K562 (cell line): ENCODE results near the gene DPAGT1. TPM values are rescaled to one million over a fixed set of nuclear protein-coding genes. Genes with fewer than 3 reads are reported as not detected.

Source experiments
- AFF1 ChIP-seq, 2 experiments: fragments of 450-650 bp; IDR thresholded peaks; 2 replicates each; pipeline ENCODE4 v1.6.1; 2018; ENCODE audit warnings: mild to moderate bottlenecking in 2 of 2, low read depth in 1 of 2; ENCODE audit not compliant: partially characterized antibody in 2 of 2
- CBX1 ChIP-seq: sonication (generic); IDR thresholded peaks from 2 replicates; pipeline ENCODE4 v1.6.1; 2016; ENCODE audit warnings: antibody characterized with exemption, low read depth, mild to moderate bottlenecking
- CXXC5 ChIP-seq: fragments of 250-450 bp; sonication (Bioruptor Pico); IDR thresholded peaks from 2 replicates; pipeline ENCODE4 v1.8.0; 2022; ENCODE audit warnings: inconsistent platforms, mild to moderate bottlenecking, moderate library complexity
- ETS1 ChIP-seq: conservative IDR thresholded peaks from 2 replicates; pipeline ENCODE4 v1.6.1; 2011; ENCODE audit warnings: low read depth, mild to moderate bottlenecking, low read length; ENCODE audit not compliant: control insufficient read depth
- EWSR1 ChIP-seq: fragments of 450-650 bp; IDR thresholded peaks from 2 replicates; pipeline ENCODE4 v1.6.1; 2018; ENCODE audit warnings: borderline replicate concordance, mild to moderate bottlenecking, low read depth, moderate library complexity; ENCODE audit not compliant: partially characterized antibody
- FOXK1 ChIP-seq: sonication (generic); formaldehyde crosslinking; IDR thresholded peaks from 2 replicates; pipeline ENCODE4 v1.8.0; 2022; ENCODE audit warnings: missing genetic modification reagents, mild to moderate bottlenecking, borderline replicate concordance
- GABPB1 ChIP-seq: sonication (generic); formaldehyde crosslinking; IDR thresholded peaks from 2 replicates; pipeline ENCODE4 v1.8.0; 2022; ENCODE audit warnings: mild to moderate bottlenecking, missing genetic modification reagents
- GATA2 ChIP-seq: sonication (generic); formaldehyde crosslinking; IDR thresholded peaks from 2 replicates; pipeline ENCODE4 v1.4.0; 2020; ENCODE audit warnings: mild to moderate bottlenecking, missing genetic modification reagents
- HEY1 ChIP-seq: fragments of 250-450 bp; sonication (Bioruptor Pico); IDR thresholded peaks from 2 replicates; pipeline ENCODE4 v1.5.0; 2020; ENCODE audit warnings: mild to moderate bottlenecking, moderate library complexity, borderline replicate concordance
- KLF13 ChIP-seq: fragments of 450-650 bp; IDR thresholded peaks from 2 replicates; pipeline ENCODE4 v1.6.1; 2016; ENCODE audit warnings: missing genetic modification characterization, low read depth, mild to moderate bottlenecking, missing compliant biosample characterization, moderate library complexity, borderline replicate concordance
- MTF1 ChIP-seq: fragments of 250-450 bp; sonication (Bioruptor Pico); IDR thresholded peaks from 2 replicates; pipeline ENCODE4 v1.9.0; 2021; ENCODE audit warnings: moderate library complexity, mild to moderate bottlenecking, inconsistent platforms, borderline replicate concordance
- NONO ChIP-seq, 2 experiments: fragments of 200-400 bp in 1 of 2; fragments of 450-650 bp in 1 of 2; formaldehyde crosslinking in 1 of 2; IDR thresholded peaks; 2 replicates each; pipeline ENCODE4 v1.6.1; 2017; ENCODE audit warnings: low read depth in 2 of 2, mild to moderate bottlenecking in 2 of 2, moderate library complexity in 2 of 2, low read length in 1 of 2
- POLR2A ChIP-seq: fragments of 450-650 bp; conservative IDR thresholded peaks from 2 replicates; pipeline ENCODE4 v1.6.1; 2016
- POLR2AphosphoS2 ChIP-seq: IDR thresholded peaks from 2 replicates; pipeline ENCODE4 v1.6.1; 2012; ENCODE audit warnings: low read length, improper control_type of control experiment
- RB1 ChIP-seq: fragments of 450-650 bp; IDR thresholded peaks from 2 replicates; pipeline ENCODE4 v1.6.1; 2017; ENCODE audit warnings: low read depth, mild to moderate bottlenecking
- SIX5 ChIP-seq, 2 experiments: IDR thresholded peaks; 2 replicates each; pipeline ENCODE4 v1.6.1; 2011; ENCODE audit warnings: low read length in 2 of 2, borderline replicate concordance in 1 of 2, low read depth in 1 of 2, mild to moderate bottlenecking in 1 of 2, moderate library complexity in 1 of 2; ENCODE audit not compliant: insufficient read depth in 1 of 2
- SPI1 ChIP-seq: IDR thresholded peaks from 2 replicates; pipeline ENCODE4 v1.6.1; 2011; ENCODE audit warnings: low read depth, low read length, control low read depth, borderline replicate concordance
- TBL1XR1 ChIP-seq, 2 experiments: IDR thresholded peaks; 2 replicates each; pipeline ENCODE4 v1.6.1; 2012; ENCODE audit warnings: improper control_type of control experiment in 2 of 2, low read length in 2 of 2, mild to moderate bottlenecking in 1 of 2
- ZNF311 ChIP-seq: fragments of 250-450 bp; sonication (Bioruptor Pico); IDR thresholded peaks from 2 replicates; pipeline ENCODE4 v1.4.0; 2020; ENCODE audit warnings: mild to moderate bottlenecking, moderate library complexity
- ZNF76 ChIP-seq: fragments of 250-450 bp; sonication (Bioruptor Pico); IDR thresholded peaks from 2 replicates; pipeline ENCODE4 v1.4.0; 2020; ENCODE audit warnings: mild to moderate bottlenecking, moderate library complexity, borderline replicate concordance
- polyA plus RNA-seq, 8 experiments: library from polyadenylated mRNA; depleted of rRNA in 4 of 8; stranded (reverse) in 5 of 8; unstranded in 3 of 8; fragments of >200 nt; fragmentation: Nextera tagmentation in 2 of 8; fragmentation: Illumina TruSeq in 1 of 8; extraction: Ambion mirVana in 2 of 8; extraction: Trizol in 1 of 8; gene quantifications; 2 replicates each; pipeline versions ENCODE4 v1.2.1 to v1.2.3, GENCODE V29; 2011 to 2014; ENCODE audit warnings: inconsistent platforms in 1 of 8, missing spikeins in 1 of 8
- total RNA-seq, 7 experiments: library from RNA; depleted of rRNA in 6 of 7; stranded (reverse); fragments of >200 nt in 6 of 7; fragmentation: Illumina TruSeq in 2 of 7; extraction: Trizol in 2 of 7; gene quantifications; 2 replicates each; pipeline versions ENCODE4 v1.2.1 to v1.2.3, GENCODE V29; 2011 to 2021; ENCODE audit warnings: low replicate concordance in 1 of 7
- TF ChIP-seq, protein P1 (sequence below): sonication (generic); formaldehyde crosslinking; IDR thresholded peaks from 2 replicates; pipeline ENCODE4 v1.8.1; 2023; ENCODE audit warnings: mild to moderate bottlenecking, missing genetic modification reagents

Gene DPAGT1
- total and polyA plus RNA-seq, 9 of the 15 experiments (the other 6 are each of a cell fraction or from before 2014, with no cell fraction given): 29.9 to 135 (median 85.0) TPM

DNA sequence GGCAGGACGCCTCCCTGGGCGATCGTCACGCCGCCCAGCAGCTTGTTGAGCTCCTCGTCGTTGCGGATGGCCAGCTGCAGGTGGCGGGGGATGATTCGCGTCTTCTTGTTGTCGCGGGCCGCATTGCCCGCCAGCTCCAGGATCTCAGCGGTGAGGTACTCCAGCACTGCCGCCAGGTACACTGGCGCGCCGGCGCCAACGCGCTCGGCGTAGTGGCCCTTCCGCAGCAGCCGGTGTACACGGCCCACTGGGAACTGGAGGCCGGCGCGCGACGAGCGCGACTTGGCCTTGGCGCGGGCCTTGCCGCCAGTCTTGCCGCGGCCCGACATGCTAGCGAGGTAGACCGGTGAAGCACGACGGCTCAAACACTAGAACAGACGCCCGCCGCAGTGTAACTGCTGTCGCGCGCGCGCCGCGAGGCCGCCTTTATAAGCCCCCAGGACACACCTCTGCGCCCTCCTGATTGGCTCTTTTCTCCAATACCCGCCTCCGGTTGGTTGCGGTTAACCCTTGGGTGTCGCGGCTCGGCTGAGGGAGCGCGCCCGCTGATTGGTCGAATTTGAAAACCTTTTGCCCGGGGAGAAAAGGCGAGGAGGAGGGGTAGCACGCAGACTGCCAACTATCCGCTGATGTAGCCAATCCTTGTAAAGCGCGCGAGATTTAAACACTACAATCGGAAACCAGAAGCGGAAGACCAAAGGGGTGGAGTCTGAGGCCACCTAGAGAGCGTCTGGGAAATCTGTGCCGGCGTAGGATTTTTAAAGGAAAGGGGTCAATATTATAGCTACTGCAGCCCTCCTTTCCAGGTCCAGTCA, 6.4 kb downstream of the DPAGT1 start (continued):
- TF ChIP-seq SIX5 (IDR thresholded peaks at IDR 0.05; ENCODE audit: borderline replicate concordance in 1 of 2, insufficient read depth in 1 of 2, low read depth in 1 of 2, low read length in 2 of 2) (no peak), TBL1XR1 (IDR thresholded peaks at IDR 0.05; ENCODE audit: low read length in 2 of 2) (peak; percentile 21 to 77; a peak in 3 of 4 replicates), GATA2 (CRISPR knock-in tag) (0 out of 2 replicates have a peak, but pooled peaks have one; percentile 31), SPI1 (peak; percentile 59; the same call in 1 of the 2 replicates), HEY1 (CRISPR knock-in tag) (peak; percentile 44; the same call in 1 of the 2 replicates), NONO (IDR thresholded peaks at IDR 0.05; ENCODE audit: low read depth in 2 of 2, low read length in 1 of 2) (peak; percentile 78 to 100; a peak in 3 of 4 replicates), RB1 (peak; percentile 75), FOXK1 (CRISPR knock-in tag) (peak; percentile 97), MTF1 (CRISPR knock-in tag) (no peak), POLR2AphosphoS2 (peak; percentile 99), CBX1 (peak; percentile 94), ZNF311 (CRISPR knock-in tag) (no peak), KLF13 (peak; percentile 68), EWSR1 (no peak), ZNF76 (CRISPR knock-in tag) (no peak), GABPB1 (CRISPR knock-in tag) (peak; percentile 92), POLR2A (peak; percentile 100), ETS1 (peak; percentile 49), AFF1 (IDR thresholded peaks at IDR 0.05; ENCODE audit: low read depth in 1 of 2, partially characterized antibody in 2 of 2) (peak in 1 of 2 experiments; percentile 33), CXXC5 (CRISPR knock-in tag) (peak; percentile 84)
- TF ChIP-seq, protein P1, sequence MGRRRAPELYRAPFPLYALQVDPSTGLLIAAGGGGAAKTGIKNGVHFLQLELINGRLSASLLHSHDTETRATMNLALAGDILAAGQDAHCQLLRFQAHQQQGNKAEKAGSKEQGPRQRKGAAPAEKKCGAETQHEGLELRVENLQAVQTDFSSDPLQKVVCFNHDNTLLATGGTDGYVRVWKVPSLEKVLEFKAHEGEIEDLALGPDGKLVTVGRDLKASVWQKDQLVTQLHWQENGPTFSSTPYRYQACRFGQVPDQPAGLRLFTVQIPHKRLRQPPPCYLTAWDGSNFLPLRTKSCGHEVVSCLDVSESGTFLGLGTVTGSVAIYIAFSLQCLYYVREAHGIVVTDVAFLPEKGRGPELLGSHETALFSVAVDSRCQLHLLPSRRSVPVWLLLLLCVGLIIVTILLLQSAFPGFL (CRISPR knock-in tag): peak; percentile 98
